Panc1 (cell line): ENCODE data around the gene CXCL11.

Experiments
- TF ChIP-seq, protein P1 (sequence below): fragments of 450-650 bp; IDR thresholded peaks from 2 replicates; pipeline ENCODE4 v1.5.1; 2017; ENCODE audit warnings: mild to moderate bottlenecking
- TF ChIP-seq, protein P2 (sequence below), 2 experiments: IDR thresholded peaks; 2 replicates each; pipeline ENCODE4 v1.6.1; 2011 to 2012; ENCODE audit warnings: low read depth in 2 of 2, control low read depth in 1 of 2, low read length in 1 of 2, mild to moderate bottlenecking in 1 of 2, moderate library complexity in 1 of 2; ENCODE audit not compliant: insufficient read depth in 1 of 2

DNA sequence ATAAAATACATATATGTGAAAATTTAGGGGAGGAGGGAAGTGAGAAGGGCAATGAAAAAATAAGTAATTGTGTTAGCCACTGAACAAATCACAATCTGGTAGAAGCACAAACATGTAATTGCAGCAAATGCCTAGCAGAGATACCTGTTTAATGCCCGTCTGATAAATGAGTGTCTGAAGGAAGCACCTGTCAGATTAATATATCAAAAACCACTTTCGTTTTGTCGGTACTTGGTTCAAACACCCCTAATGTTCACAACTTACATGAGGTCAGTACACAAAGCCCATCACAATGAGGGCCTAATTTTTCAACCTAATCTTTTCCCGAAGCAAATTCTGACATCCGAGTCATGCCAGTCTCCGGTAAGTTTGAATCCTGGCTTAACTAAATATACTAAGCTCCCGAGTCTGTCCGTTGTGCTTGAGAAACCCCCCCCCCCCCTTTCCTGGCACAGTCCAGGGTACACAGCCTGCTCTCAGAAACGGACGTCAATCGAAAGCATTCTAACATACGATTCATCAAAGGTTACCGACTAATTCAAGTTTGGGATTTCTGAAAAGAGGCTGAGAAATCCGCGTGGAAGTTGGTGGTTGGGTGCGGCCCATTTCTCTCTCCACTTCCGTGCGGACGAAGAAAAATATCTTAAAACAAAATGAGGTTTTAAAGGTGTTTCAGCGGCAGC is 45.9 kb downstream of the CXCL11 start:
- TF ChIP-seq, protein P1, sequence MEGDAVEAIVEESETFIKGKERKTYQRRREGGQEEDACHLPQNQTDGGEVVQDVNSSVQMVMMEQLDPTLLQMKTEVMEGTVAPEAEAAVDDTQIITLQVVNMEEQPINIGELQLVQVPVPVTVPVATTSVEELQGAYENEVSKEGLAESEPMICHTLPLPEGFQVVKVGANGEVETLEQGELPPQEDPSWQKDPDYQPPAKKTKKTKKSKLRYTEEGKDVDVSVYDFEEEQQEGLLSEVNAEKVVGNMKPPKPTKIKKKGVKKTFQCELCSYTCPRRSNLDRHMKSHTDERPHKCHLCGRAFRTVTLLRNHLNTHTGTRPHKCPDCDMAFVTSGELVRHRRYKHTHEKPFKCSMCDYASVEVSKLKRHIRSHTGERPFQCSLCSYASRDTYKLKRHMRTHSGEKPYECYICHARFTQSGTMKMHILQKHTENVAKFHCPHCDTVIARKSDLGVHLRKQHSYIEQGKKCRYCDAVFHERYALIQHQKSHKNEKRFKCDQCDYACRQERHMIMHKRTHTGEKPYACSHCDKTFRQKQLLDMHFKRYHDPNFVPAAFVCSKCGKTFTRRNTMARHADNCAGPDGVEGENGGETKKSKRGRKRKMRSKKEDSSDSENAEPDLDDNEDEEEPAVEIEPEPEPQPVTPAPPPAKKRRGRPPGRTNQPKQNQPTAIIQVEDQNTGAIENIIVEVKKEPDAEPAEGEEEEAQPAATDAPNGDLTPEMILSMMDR = no peak
- TF ChIP-seq, protein P2, sequence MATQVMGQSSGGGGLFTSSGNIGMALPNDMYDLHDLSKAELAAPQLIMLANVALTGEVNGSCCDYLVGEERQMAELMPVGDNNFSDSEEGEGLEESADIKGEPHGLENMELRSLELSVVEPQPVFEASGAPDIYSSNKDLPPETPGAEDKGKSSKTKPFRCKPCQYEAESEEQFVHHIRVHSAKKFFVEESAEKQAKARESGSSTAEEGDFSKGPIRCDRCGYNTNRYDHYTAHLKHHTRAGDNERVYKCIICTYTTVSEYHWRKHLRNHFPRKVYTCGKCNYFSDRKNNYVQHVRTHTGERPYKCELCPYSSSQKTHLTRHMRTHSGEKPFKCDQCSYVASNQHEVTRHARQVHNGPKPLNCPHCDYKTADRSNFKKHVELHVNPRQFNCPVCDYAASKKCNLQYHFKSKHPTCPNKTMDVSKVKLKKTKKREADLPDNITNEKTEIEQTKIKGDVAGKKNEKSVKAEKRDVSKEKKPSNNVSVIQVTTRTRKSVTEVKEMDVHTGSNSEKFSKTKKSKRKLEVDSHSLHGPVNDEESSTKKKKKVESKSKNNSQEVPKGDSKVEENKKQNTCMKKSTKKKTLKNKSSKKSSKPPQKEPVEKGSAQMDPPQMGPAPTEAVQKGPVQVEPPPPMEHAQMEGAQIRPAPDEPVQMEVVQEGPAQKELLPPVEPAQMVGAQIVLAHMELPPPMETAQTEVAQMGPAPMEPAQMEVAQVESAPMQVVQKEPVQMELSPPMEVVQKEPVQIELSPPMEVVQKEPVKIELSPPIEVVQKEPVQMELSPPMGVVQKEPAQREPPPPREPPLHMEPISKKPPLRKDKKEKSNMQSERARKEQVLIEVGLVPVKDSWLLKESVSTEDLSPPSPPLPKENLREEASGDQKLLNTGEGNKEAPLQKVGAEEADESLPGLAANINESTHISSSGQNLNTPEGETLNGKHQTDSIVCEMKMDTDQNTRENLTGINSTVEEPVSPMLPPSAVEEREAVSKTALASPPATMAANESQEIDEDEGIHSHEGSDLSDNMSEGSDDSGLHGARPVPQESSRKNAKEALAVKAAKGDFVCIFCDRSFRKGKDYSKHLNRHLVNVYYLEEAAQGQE (IDR thresholded peaks at IDR 0.05; ENCODE audit: insufficient read depth in 1 of 2, low read depth in 2 of 2, low read length in 1 of 2) = no peak
